Activated naive CD4-positive, alpha-beta T cell treated with anti-CD3 and anti-CD28 coated beads, Interleukin-2, amount 50 U/mL, for 16 hours (primary cell): ENCODE measurements around the gene TNFRSF4.

Experiments used
- DNase-seq: peaks from one replicate; pipeline ENCODE4 v3.0.0-alpha.2; 2020

Gene TNFRSF4

DNA sequence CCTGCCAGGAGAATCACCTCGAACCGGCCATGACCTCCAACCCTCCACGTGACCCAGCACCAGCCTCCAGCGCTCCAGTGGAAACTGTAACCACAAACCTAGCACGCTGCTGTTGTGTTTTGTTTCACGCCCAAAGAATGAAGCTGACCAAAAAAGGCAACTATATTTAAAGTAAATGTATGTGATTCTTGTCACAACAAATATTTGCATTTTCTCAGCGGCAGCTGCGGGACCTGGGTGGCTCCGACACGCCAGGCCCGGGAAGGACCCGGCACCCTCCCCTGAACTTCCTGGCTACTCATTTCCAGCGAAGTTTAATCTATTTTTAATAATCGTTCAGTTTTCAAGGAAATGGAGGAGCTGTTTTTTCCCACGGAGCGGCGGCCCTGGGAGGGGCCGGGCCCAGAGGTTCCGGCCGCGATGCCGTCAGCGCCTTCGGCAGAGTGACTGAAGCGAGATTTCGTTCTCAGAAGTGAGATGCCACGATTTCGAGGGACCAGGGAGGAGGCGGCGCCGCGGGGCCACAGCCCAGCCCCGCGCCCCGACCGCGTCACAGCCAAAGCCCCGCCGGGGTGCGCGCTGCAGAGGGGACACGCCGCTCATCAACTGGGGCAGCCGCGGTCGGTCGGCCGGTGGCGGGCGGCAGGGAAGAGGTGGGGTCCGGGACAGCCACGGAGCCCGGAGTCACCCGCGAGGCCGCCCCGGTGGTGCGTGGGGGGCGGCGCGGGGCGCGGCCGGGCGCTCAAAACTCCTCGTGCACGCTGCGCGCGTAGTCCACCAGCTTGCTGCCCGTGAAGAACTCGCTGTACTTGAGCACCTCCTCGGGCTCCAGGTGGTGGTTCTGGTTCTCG is 3.0 kb upstream of the TNFRSF4 start:
- DNase-seq = no peak

DNA sequence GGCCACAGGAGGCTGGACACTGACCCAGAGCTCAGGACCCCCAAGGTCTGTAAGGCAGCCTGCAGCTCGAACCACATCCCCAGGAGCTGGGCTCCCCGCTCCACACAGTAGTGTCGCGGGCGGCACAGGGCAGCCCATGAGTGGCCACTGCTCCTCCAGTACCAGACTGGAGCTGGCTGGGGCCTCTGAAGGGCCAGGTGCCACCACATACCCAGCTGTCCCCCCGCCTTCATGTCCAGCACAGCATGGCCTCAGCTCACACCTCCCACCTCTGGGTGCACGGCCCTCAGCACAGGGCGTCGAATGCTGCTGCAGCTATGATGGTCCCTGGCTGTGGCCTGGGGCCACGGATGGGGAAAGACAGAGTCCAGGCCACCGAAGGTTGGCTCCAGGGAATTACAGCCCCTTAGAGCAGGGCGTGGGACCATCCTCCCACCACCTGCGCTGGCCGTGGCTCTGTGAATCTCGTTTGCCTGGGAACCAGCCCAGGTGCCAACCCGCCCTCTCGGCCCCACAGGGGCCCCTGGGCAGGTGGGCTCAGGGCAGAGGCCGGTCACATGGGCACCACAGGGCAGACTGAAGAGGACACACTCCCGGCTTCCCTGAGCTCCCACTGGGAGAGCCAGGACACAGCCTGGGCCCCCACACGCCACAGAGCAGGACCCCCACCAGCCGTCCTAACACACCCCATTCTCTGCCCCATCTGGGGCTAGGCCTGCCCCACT is 2.1 kb upstream of the TNFRSF4 start:
- DNase-seq = no peak

DNA sequence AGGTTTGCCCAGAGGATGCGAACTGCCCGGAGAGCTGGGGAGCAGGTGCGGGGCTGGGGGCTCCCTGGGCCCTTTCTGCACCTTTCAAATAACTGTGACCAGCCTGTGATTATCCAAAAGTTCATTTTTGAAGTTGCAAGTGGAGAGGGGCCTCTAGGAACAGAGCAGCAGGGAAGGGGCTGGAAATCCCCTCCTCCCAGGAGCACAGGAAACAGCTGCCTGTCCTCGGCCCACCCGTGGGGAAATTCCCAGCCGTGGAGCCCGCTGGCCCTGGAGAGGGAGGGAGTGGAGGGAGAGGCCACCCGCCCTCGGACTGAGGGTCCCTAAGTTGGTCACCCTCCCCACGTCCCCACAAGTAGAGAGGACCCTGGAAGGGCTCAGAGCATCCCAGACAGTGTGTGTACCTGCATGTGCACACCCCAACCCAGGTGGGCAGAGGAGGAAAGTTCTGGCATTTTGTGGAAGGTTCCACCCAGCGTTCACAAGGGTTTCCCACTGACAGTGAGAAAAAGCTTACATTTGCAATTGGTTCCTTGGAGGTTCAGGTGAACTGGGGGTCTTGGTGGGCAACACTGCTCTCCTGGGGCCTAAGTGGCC is 1.2 kb upstream of the TNFRSF4 start:
- no peak for DNase-seq

DNA sequence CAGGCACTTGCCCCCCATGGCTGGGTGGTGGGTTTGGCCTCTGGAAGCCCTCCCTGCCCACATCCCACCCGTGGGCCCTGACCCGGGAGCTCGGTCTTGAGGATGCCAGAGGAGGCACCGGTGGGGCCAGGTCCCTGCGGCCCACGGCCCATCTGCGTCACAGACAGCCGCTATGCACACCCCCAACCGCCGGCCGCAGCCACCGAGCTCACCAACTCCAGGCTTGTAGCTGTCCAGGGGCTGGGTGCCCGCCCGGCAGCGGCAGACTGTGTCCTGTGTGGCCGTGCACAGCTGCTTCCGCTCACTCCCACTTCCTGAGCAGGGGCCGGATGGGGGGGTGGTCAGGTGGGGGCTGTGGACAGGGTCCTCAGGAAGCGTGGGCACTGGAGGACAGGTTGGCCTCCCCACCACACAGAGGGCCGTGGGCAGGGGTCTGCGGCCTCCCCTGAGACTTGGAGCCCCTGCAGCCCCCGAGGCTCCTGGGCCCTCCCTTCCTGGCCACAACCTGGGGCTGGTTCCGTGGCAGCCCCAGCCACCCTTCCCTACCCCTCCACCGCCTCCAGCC is 1.1 kb downstream of the TNFRSF4 start:
- peak; percentile 32 for DNase-seq

DNA sequence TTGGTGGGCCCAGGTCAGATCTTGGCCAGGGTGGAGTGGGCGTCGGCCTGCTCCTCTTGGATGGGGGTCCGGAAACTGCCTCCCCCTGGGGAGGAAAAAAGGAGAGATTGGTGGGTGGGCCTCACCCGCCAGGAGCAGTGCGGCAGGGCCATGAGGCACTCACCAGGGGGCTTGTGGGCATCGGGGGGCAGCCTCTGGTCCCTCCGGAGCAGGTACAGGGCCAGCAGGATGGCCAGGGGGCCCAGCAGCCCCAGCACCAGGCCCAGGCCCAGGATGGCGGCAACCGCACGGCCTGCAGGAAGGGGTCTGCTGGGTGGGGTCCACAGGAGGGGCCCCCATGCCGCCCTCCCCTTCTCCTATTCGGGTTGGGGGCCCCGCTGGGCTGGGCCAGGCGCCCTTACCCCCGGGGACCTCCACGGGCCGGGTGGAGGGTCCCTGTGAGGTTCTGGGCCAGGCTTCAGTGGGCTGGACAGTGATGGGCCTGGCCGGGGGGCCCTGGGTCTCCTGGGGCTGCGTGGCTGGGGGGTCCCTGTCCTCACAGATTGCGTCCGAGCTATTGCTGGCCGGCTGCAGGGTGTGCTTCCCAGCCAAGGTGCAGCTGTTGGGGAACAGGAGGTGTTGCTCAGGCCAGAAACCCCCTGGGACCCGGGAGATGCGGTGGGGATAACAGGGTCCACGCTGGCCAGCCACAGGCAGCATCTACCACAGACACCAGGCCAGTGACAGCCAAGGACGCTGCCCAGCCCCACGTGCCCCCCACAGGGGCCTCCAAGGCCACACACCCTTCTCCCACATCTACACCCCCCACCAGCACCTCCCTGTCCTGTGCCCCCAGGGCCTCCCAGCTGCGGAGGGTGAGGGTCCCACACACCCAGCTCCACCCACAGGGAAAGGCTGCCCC is 2.2 kb downstream of the TNFRSF4 start:
- no peak for DNase-seq

DNA sequence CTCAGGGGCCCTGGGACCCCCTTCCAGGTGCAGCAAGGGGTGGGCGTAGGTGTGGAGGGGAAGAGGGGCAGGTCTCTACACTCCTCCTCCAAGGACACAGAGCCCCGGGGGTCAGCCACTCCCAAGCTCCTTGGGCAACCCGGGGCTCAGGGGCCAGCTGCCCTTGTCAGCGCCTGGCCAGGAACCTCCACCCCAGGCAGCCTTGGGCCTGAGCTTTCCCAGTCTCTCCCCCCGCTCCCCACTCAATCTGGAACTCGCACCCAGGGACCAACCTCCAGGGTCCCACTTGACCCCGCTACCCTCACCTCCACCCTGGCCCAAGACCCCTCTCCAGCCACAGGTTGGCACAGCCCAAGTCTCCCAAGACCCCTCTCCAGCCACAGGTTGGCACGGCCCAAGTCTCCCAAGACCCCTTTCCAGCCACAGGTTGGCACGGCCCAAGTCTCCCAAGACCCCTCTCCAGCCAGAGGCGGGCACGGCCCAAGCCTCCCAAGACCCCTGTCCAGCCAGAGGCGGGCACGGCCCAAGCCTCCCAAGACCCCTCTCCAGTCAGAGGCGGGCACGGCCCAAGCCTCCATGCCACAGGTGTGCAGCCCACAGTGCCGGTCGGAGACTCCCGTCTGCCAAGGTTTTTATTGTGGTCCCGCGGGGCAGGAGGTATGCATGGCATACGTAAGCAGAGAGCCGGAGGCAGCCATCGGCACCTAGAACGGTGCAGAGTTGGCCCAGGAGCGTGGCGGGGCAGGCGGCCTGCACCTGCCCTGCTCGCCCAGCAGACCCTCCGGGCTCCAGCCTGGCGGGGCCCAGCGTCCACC is 3.0 kb downstream of the TNFRSF4 start:
- peak; percentile 11 for DNase-seq

DNA sequence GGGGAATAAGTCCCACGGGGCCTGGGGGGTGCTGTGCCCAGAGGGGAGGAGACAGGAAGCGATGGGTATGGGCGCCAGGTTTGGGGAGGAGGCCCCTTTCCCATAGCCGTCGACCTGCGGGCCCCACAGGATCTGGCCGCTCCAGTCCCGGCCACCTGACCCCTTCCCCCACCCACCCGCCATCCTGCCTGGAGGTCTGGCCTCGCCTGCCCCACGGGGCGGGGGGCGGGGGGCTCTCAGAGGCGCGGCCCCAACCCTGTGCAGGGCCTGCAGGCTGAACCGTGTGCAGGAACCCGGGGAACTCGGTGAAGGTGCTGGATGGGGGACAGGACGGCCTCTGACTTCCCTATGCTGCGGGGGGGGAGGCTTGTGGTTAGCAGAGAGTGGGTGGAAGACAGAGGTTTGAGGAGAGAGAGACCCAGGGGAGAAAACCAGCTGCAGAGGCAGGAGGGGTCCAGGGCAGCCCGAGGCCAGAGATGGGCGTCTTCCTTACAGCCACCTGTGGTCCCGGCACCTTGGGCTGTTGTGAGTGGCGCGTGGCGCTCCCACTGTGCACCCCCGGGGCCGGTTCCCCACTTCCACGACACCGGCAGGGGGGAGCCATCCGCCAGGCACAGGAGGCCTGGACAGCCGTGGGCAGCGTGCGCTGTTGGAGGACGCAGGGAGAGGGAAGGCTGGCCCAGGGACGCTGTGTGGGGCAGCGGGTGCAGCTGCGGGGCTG is 5.1 kb downstream of the TNFRSF4 start:
- no peak for DNase-seq

DNA sequence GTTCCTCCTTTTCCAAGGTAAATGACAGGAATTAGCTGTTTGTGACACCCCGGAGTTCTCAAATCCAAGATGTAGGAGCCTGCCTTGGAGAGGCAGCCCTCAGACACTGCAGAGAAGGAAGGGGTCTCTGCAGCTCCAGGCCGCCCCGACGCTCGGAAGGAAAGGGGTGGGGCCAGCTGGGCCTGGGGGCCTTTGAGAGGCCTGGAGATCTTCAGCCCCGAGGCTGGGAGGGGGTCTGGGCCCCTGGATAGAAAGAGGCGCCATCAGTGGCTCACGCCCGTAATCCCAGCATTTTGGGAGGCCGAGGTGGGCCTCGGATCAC is 6.4 kb downstream of the TNFRSF4 start:
- no peak for DNase-seq

DNA sequence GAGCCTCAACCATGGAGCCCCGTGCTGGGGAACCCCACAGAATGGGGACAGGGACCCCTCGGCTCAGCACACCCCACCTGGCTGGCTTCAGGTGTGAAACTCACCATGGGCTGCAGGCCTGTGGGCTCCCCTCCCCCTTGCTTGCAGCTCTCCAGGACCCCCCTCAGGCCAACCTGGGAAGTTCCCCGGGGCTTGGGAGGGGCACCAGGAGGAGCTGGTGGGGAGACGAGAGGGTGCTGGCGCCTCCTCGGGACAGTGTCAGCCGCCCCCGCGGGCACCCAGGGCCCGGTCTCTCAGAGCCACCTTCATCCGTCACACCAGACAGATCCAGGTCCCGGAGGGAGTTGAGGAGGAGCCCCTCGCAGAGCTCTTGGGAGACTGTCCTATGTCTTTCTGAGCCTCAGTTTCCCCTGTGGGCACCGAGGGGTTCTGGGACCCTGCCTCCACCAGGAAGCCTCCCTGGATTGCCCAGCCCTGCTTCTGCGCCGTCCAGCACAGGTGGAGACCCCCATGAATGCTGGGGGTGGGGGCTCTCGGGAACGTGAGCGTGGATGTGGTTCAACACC is 6.9 kb downstream of the TNFRSF4 start:
- DNase-seq = no peak

DNA sequence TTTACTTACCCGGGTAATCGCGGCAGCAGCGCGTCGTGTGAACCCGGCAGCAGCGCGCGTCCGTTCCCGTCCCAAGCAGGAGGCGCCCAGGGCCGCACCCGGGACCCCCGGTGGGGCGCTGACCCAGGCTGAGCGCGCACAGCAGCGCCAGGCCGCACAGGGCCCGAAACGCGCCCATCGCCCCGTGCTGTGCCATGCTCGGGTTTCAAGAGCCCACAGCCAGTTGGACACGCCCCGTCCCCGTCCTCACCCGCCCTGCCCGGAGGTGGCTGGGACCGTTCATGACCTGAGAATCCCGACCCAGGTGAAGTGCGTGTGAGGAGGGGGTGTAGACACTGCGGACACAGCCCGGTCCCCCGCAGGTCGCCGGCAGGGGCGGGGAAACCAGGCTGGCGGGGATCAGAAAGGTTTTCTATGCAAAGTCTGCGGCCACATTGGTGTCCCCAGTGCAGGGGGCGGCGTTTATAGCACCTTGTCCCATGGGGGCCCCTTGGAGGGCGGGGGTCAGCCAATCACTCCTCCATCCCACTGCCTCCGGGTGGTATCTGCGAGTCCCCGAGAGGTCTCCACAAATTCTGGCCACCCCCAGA is 7.5 kb downstream of the TNFRSF4 start, which contains the start of gene TNFRSF18:
TSS of gene TNFRSF18 (minus strand) at position 217 of the 590 bp plus-strand sequence. CDS start at position 196, 21 bp downstream.
- peak; percentile 44 for DNase-seq

DNA sequence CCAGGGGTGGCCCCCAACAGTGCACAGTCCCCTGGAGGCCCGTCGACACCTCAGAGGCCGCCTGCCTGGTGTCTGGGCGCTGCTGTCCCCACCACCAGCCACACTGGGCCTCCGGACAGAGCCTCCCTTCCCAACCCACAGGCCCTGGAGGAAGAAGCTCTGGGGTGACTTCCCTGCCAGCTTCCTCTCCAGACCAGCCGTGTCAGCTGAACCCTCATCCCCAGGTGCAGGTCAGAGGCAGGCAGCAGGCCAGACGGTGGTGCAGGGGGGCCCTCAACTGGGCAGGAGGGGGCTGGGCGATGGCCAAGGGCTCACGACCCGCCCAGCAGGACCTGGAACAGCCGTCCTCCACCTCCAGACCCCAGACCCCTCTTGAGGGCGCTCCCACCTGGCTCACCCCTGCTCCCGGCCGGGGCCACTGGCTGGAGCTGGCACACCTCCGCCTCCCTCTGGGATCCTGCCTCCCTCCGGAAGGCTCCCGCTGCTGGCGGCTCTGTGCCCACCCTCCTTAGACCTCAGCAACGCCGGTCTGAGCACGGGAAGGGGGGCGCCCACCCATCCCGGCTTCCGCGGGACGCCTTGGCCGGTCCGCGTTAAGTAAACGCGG is 8.1 kb downstream of the TNFRSF4 start:
- no peak for DNase-seq

DNA sequence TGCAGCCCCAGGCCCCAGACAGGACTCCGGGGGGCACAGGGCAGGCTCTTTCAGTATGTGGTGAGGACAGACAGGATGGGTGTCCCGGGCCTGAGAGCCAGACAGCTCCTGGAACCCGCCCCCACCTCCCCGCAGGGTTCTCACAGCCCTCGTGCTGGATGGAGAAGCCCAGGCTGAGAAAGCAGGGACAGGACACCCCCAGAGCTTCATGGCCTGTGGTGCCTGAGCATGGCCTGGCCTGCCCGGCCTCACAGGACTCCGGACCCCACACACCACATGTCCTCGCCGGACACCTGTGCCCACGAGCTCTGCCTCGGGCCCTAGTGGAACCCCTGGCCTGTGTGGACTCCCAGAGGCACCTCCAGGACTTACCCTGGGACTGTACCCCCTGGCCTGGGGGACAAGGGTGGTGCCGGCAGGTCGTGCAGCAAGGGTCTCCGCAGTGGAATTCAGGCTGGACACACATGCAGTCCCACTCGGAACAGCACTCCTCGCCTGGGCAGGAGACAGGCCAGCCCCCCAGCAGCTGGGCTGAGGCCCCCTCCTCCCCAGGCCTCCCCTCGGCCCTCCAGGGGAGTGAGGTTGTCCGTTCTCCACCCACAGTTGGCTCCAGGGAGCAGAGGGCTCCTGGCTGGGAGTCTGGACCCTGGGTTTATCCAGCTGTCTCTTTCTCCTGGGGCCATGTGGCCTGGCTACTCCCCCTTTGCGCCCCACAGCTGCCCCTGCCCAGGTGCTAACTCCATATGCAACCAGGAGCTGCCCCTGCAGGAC is 8.8 kb downstream of the TNFRSF4 start:
- no peak for DNase-seq

DNA sequence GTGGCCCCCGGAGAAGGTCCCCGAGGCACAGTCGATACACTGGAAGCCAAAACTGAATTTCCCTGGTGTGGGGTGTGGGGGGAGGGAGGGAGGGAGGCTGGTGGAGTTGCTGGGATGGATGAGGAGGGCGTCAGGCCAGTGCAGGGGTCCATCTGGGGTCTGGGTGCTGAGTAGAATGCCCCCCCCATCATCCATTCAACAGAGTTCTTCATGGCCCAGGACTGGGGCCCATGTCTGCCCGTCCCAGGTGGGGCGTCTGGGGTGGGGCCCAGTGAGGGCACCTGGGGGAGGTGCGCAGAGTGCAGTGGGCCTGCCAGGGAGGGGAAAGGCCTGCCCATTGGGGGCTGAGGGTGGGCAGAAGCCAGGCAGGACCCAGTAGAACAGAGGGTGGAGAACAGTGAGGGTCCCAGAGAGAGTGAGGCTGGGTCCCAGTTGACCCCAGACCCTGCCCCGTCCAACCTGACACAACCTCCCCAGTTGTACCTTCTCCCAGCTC is 9.5 kb downstream of the TNFRSF4 start:
- no peak for DNase-seq

DNA sequence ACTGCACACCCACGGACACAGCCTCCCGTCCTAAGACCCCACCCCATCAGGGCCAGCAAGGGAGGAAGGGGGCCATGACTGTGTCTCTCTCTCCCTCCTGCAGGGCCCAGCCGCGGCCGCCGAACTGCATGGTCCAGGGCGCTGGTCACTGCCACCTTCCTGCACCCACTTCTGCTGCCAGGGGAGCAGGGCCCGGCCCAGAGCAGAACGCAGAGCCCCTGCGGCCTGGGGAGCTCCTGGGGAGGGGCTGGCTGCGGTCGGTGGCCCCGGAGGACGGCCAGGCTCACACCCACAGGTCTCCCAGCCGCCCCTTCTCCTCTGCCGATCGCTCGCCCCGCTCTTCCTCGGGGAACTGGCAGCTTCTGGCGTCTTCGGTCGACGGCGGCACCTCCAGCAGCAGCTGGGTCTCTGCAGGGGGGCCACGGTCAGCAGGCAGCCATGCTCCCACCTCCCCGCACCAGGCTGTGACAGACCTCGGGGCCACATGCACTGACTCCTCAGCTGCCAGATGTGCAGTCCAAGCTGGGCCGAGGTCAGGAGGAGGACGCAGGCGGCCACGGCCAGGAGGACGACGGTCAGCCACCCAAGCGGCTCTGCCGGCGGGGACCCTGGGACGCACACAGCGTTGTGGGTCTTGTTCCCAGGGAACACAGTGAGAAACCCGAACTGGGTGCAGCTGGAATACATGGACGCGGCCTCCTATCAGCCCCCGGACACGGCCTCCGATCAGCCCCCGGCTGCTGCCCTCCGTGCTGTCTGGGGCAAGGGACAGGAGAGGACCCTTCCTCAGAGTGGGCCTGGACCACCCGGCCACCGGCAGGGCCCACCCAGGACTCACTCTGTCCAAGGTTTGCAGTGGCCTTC is 10.2 kb downstream of the TNFRSF4 start:
- DNase-seq = no peak

DNA sequence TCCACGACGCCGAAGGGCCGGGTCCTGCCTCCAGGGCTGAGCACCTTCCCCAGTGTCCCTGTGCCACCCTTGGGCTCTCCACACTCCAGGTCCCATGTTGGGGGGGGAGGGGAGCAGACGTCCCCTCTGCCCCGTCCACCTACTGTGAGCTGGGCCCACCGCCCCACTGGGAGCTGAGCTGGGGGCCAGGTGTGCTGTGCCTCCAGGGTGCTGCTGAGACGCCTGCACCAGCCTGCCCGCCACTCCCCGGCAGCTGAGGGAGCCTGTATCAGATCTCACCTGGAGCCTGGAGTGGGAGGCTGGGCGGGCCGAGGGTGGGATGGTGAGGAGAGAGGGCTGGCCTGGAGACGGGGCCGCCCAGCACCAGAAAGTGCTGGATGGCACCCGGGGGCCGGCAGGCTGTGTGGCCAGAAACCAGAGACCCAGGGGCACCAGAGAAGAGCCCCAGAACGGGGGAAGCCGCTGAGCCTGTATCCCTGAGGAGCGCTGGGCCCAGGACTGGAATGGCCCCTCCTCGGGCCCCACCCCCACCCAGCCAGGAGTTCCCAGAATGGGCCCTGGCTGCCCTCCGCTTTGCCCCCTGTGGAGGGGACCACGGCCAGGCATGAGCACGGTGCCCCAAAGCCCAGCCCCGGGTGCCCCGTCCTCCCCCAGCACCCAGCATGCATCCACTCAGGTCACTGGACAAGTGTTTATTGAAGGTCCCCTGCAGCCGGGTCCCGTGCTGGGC is 11.0 kb downstream of the TNFRSF4 start:
- DNase-seq = no peak

DNA sequence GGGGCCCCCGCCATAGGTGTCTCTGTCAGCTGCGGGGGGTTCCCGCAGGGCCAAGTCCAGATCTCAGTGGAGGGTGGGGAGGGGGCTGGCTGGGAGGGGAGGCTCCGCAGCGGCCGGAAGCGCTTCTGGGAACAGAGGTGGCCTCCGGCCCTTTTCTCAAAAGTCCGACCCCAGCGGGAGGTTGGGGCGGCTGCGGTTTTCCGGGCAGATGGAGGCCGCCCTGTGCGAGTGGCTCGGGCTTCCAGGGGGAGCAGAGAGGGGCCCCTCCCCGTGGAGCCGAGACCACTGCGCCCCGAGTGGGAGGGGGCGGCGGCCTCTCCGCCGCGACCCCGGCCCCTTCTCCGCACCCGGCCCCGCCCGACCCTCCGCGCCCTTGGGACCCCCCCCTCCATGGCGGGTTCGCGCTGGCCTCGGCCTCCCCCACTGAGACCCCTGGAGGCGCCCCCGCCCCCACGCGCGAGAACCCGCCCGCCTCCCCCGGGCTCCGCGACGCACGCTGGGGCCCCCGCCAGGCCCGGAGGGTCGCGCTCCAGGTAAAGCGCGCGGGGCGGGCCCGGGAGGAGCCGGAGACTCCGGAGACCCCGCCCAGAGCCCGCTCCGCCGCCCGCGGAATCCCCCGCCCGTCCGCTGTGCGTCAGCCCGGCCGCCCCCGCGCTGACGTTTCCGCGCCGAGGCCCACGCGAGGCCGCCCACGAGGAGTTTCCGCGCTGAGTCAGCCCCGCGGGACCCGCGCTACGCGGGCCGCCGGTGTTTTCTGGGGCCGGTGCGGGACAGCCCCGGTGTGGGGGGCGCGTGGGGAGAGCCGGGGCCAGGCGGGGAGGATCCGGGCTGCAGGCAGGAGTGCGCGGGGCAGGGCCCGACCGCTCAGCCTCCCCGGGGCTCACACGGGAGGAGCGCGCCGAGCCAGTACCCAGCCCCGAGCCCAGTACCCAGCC is 12.8 kb downstream of the TNFRSF4 start:
- DNase-seq = peak; percentile 93
